ENCODE results near the gene HAPLN2.

Gene HAPLN2

GRCh38 chr1:156664767-156665411 is 45.7 kb downstream of the HAPLN2 start:
- peak; percentile 24 for DNase-seq

GRCh38 chr1:156665539-156665938 is 46.3 kb downstream of the HAPLN2 start:
- DNase-seq = no peak

GRCh38 chr1:156666862-156667609 is 47.8 kb downstream of the HAPLN2 start:
- DNase-seq = no peak

GRCh38 chr1:156667610-156667967 is 48.4 kb downstream of the HAPLN2 start:
- DNase-seq = no peak

GRCh38 chr1:156667968-156668709 is 48.9 kb downstream of the HAPLN2 start:
- DNase-seq = no peak

- DNase-seq = no peak
Measured at GRCh38 chr1:156668801-156669637, 49.8 kb downstream of the HAPLN2 start.

GRCh38 chr1:156669794-156670193 is 50.6 kb downstream of the HAPLN2 start:
- no peak for DNase-seq

GRCh38 chr1:156670359-156670758 is 51.1 kb downstream of the HAPLN2 start:
- DNase-seq = no peak

GRCh38 chr1:156670791-156671190 is 51.6 kb downstream of the HAPLN2 start:
- no peak for DNase-seq

GRCh38 chr1:156671804-156672203 is 52.6 kb downstream of the HAPLN2 start:
- DNase-seq = no peak

GRCh38 chr1:156673387-156674121 is 54.3 kb downstream of the HAPLN2 start:
- DNase-seq = no peak

All from GDM1 (cell line).